SU-DHL-6 (cell line): ENCODE results near the gene SLC66A1.

ENCODE experiments used
- CTCF ChIP-seq: fragments of 200-600 bp; sonication (generic); IDR thresholded peaks from one replicate; pipeline ENCODE4 v1.5.1; 2017; ENCODE audit warnings: antibody characterized with exemption, mild to moderate bottlenecking, low read length, moderate library complexity; ENCODE audit not compliant: insufficient read depth, poor library complexity, severe bottlenecking
- EZH2phosphoT487 ChIP-seq: fragments of 200-600 bp; sonication (generic), shearing (Covaris generic); conservative IDR thresholded peaks from 2 replicates; pipeline ENCODE4 v1.6.1; 2018; ENCODE audit warnings: mild to moderate bottlenecking, antibody characterized with exemption, low read length, moderate library complexity, mixed read lengths

- TF ChIP-seq CTCF (no peak), EZH2phosphoT487 (no peak)
These were observed 36.5 kb downstream of the SLC66A1 start for GRCh38 chr1:19348441-19349198.
